H1 (cell line): ENCODE data around the gene BTRC.

Experiments used
- CTCF ChIP-seq, 3 experiments: IDR thresholded peaks; 1 replicate in 2 of 3; 2 replicates in 1 of 3; pipeline versions ENCODE4 v1.5.1 to v1.6.1; 2011; ENCODE audit warnings: low read length in 3 of 3, mild to moderate bottlenecking in 3 of 3, inconsistent platforms in 2 of 3, low read depth in 1 of 3, moderate library complexity in 1 of 3; ENCODE audit not compliant: insufficient read depth in 1 of 3; ENCODE audit errors: control extremely low read depth in 1 of 3
- EZH2 ChIP-seq: fragments of 200-600 bp; sonication (generic); IDR thresholded peaks from 2 replicates; pipeline ENCODE4 v1.7.1; 2012; ENCODE audit warnings: low read depth, mild to moderate bottlenecking, moderate library complexity, low read length, inconsistent platforms; ENCODE audit not compliant: severe bottlenecking
- GABPA ChIP-seq: IDR thresholded peaks from 2 replicates; pipeline ENCODE4 v1.6.1; 2011; ENCODE audit warnings: mild to moderate bottlenecking, low read length, moderate library complexity, borderline replicate concordance; ENCODE audit not compliant: insufficient read depth
- POLR2AphosphoS5 ChIP-seq: IDR thresholded peaks from 2 replicates; pipeline ENCODE4 v1.6.1; 2011; ENCODE audit warnings: low read depth, low read length

DNA sequence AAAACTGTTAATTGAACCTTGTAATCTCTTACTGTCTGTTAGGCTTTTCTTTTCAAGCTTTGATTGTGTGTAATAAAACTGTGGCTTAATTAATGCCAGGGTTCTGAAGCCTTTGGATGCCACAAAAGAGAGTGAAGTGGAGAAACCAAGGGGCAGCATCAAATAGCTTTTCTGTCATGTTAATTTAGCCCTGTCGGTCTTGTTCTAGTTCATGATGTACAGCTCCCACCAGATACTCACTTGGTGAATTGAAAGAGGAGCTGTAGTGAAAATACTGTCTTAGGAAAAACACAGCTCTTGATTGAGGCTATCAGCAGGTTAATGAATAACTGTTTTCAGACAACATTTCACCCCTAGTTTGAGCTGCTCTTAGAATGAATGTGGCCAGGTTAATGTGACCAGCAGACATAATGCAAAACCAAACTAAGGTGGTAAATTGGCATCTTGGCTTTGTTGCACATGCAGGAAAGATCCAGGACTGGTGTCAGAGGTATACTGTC lies 139.9 kb downstream of the BTRC start:
- no peak for TF ChIP-seq EZH2
- no peak for TF ChIP-seq CTCF (IDR thresholded peaks at IDR 0.05; ENCODE audit: control extremely low read depth in 1 of 3, insufficient read depth in 1 of 3, low read depth in 1 of 3, low read length in 3 of 3)
- no peak for TF ChIP-seq POLR2AphosphoS5
- TF ChIP-seq GABPA: no peak
